ENCODE measurements around the gene TOP2B. TPM values are rescaled to one million over a fixed set of nuclear protein-coding genes. Genes with fewer than 3 reads are reported as not detected.

TOP2B gene
- total RNA-seq, 1 experiment from 2014 or later = 63.1 TPM

- BruUV-seq (replicated peaks) = no TSS peak
- POLR2A ChIA-PET = no interaction called here
- TF ChIP-seq CTCF (IDR thresholded peaks at IDR 0.05) = no peak
- no peak for TF ChIP-seq POLR2AphosphoS5 (IDR thresholded peaks at IDR 0.05; ENCODE audit: low read depth, low read length)
- TF ChIP-seq REST (IDR thresholded peaks at IDR 0.05; ENCODE audit: insufficient read depth in 1 of 2, low read depth in 2 of 2, low read length in 1 of 2) = no peak
- no peak for TF ChIP-seq TCF7L2 (IDR thresholded peaks at IDR 0.05; ENCODE audit: low read depth, low read length)
- no peak for TF ChIP-seq SIN3A (IDR thresholded peaks at IDR 0.05; ENCODE audit: borderline replicate concordance, insufficient read depth, low read depth, low read length)
- no peaks in the 10 kb centered on the region for H3K9me3 ChIP-seq (ENCODE audit: control insufficient read depth, insufficient read depth, low read depth, low read length)
- H3K4me3 ChIP-seq (ENCODE audit: low read depth in 2 of 2, low read length in 2 of 2) = no peak overlapping the region
- DNase-seq (ENCODE audit: low read depth, low spot score) = no peak
- H3K27ac ChIP-seq (ENCODE audit: low read length) = no peak overlapping the region
- no peaks in the 10 kb centered on the region for H3K36me3 ChIP-seq (ENCODE audit: control insufficient read depth, insufficient read depth, low read length)
- peaks cover 3% of the 10 kb centered on the region; the same call in 1 of the 2 replicates for H3K27me3 ChIP-seq (ENCODE audit: control insufficient read depth, insufficient read depth, low read length)
- H3K4me1 ChIP-seq (ENCODE audit: control insufficient read depth, insufficient read depth, low read length) = no peaks in the 10 kb centered on the region
- intact Hi-C loops (cut with micrococcal nuclease; ENCODE audit: unreplicated experiment) (no loop called here), in situ Hi-C loops (cut with HindIII; ENCODE audit: low pct_unique_long_range_greater_than_20kb, low sequenced_read_pairs) (no loop called here)
- ATAC-seq = no peak
- CTCF ChIA-PET = no interaction called here
These were observed 28.5 kb upstream of the TOP2B start for GRCh38 chr3:25693238-25693637.

GRCh38 chr3:25692341-25692740 is 27.6 kb upstream of the TOP2B start:
- POLR2A ChIA-PET = no interaction called here
- no TSS peak for BruUV-seq (replicated peaks)

More at GRCh38 chr3:25692341-25692740, 27.6 kb upstream of the TOP2B start:
- Histone ChIP-seq H3K4me1 (ENCODE audit: control insufficient read depth, insufficient read depth, low read length) (no peaks in the 10 kb centered on the region), H3K9me3 (ENCODE audit: control insufficient read depth, insufficient read depth, low read depth, low read length) (no peaks in the 10 kb centered on the region), H3K36me3 (ENCODE audit: control insufficient read depth, insufficient read depth, low read length) (no peaks in the 10 kb centered on the region), H3K27ac (ENCODE audit: low read length) (no peak overlapping the region), H3K4me3 (ENCODE audit: low read depth in 2 of 2, low read length in 2 of 2) (no peak overlapping the region), H3K27me3 (ENCODE audit: control insufficient read depth, insufficient read depth, low read length) (peaks cover 3% of the 10 kb centered on the region; the same call in 1 of the 2 replicates)
- DNase-seq (ENCODE audit: low read depth, low spot score) = no peak
- no peak for ATAC-seq
- in situ Hi-C loops (cut with HindIII; ENCODE audit: low pct_unique_long_range_greater_than_20kb, low sequenced_read_pairs) = no loop called here
- TF ChIP-seq CTCF (IDR thresholded peaks at IDR 0.05) (no peak), POLR2AphosphoS5 (IDR thresholded peaks at IDR 0.05; ENCODE audit: low read depth, low read length) (no peak), REST (IDR thresholded peaks at IDR 0.05; ENCODE audit: insufficient read depth in 1 of 2, low read depth in 2 of 2, low read length in 1 of 2) (no peak), SIN3A (IDR thresholded peaks at IDR 0.05; ENCODE audit: borderline replicate concordance, insufficient read depth, low read depth, low read length) (no peak), TCF7L2 (IDR thresholded peaks at IDR 0.05; ENCODE audit: low read depth, low read length) (no peak)
- intact Hi-C loops (cut with micrococcal nuclease; ENCODE audit: unreplicated experiment) = no loop called here
- CTCF ChIA-PET = no interaction called here

Data from Panc1 (cell line).